Heart left ventricle (tissue), 13 donors: ENCODE data around the gene PSEN1.

Source experiments
- POLR2A ChIP-seq, 2 donors: fragments of 450-650 bp; IDR thresholded peaks; one replicate each; pipeline ENCODE4 v1.6.1; 2017; ENCODE audit warnings: antibody characterized with exemption in 2 of 2, mild to moderate bottlenecking in 2 of 2, moderate library complexity in 2 of 2
- TF ChIP-seq, protein P1 (sequence below), 12 donors: fragments of 200-600 bp; sonication (generic) in 4 of 12; IDR thresholded peaks; one replicate each; pipeline versions ENCODE4 v1.5.0 to v1.8.0; 2018 to 2022; ENCODE audit warnings: antibody characterized with exemption in 12 of 12, mild to moderate bottlenecking in 5 of 12
- donor health status: ischemic (EF 13 %, LVEDD 7.1; RV severe dilation, severe dysfunction).
- donor health status: DM: no; HTN: yes; CAD: no.
- donor health status: DM: no; HTN: no; CAD: no.
- donor health status: ischemic (EF 25% LVEDD 6.9; RV normal size, moderate dysfunction).
- donor health status: ischemic (EF 25% LVEDD 5.7; RV mildly dilated, moderate dysfunction).
- donor health status: ischemic (EF 35%, LVEDD 5.7; RV mildly dilated, moderate dysfunction).
- donor health status: nonischemic (EF 11% LVEDD 7.7; RV severe dilation, severe dysfunction).
- donor health status: DM: yes; HTN: yes; CAD: no.
- donor health status: PGD.
- donor health status: ischemic (EF 29% LVEDD 5.4; RV normal size, mild dysfunction).
- donor health status: nonischemic (EF 23%, LVEDD 6.1; RV moderate dilation, normal function).

DNA sequence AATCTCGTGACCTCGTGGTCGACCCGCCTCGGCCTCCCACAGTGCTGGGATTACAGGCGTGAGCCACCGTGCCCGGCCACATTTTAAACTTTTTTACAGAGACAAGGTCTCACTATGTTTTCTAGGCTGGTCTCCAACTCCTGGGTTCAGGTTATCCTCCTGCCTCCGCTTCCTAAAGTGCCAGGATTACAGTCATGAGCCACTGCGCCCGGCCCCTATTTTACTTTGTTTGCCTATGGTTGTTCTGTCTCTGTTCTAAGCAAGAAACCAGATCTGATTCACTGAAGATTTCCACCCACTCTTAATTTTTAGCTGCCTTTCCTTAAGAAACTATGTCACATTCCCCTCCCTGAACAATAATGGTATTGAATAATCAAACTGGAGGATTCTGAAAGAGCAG is 38.9 kb upstream of the PSEN1 start:
- TF ChIP-seq, protein P1, sequence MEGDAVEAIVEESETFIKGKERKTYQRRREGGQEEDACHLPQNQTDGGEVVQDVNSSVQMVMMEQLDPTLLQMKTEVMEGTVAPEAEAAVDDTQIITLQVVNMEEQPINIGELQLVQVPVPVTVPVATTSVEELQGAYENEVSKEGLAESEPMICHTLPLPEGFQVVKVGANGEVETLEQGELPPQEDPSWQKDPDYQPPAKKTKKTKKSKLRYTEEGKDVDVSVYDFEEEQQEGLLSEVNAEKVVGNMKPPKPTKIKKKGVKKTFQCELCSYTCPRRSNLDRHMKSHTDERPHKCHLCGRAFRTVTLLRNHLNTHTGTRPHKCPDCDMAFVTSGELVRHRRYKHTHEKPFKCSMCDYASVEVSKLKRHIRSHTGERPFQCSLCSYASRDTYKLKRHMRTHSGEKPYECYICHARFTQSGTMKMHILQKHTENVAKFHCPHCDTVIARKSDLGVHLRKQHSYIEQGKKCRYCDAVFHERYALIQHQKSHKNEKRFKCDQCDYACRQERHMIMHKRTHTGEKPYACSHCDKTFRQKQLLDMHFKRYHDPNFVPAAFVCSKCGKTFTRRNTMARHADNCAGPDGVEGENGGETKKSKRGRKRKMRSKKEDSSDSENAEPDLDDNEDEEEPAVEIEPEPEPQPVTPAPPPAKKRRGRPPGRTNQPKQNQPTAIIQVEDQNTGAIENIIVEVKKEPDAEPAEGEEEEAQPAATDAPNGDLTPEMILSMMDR (IDR thresholded peaks at IDR 0.05) = no peak
- TF ChIP-seq POLR2A (IDR thresholded peaks at IDR 0.05) = no peak
